Neural cell (in vitro differentiated cells): ENCODE results near the gene AKAP9.
A peak's percentile ranks its signal among the peaks of the same experiment; 100 is the strongest.

Source experiments
- TAF1 ChIP-seq: IDR thresholded peaks from 2 replicates; pipeline ENCODE4 v1.6.1; 2012; ENCODE audit warnings: low read depth
- TF ChIP-seq, protein P1 (sequence below): fragments of 450-650 bp; IDR thresholded peaks from 2 replicates; pipeline ENCODE4 v1.5.1; 2014; ENCODE audit warnings: antibody characterized with exemption, mild to moderate bottlenecking, moderate library complexity; ENCODE audit not compliant: poor library complexity, severe bottlenecking

DNA sequence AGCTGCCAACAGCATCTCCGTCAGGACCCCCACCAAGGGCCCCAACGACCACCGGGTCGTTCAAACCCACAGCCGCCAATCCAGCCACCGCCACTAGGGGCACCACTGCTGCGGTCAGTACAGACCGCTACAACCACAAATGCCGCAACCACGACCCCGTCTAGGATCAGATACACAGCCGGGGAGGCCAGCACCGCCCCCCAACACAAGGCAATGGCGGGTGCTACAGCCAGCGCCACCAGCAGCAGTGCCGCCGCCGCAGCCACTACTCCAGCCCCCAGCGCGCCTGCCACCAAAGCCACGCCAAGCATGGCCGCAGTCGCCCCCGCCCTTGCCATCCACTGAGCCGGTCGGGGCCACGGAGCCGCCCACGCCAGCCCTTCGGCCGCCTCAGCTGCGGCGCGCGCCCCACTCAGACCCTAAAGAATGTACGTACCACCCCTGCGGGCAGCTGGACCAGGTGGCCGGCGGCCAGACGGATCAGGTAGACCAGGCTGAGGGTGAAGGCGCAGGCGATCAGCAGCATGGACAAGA lies 193.1 kb downstream of the AKAP9 start:
- TF ChIP-seq, protein P1, sequence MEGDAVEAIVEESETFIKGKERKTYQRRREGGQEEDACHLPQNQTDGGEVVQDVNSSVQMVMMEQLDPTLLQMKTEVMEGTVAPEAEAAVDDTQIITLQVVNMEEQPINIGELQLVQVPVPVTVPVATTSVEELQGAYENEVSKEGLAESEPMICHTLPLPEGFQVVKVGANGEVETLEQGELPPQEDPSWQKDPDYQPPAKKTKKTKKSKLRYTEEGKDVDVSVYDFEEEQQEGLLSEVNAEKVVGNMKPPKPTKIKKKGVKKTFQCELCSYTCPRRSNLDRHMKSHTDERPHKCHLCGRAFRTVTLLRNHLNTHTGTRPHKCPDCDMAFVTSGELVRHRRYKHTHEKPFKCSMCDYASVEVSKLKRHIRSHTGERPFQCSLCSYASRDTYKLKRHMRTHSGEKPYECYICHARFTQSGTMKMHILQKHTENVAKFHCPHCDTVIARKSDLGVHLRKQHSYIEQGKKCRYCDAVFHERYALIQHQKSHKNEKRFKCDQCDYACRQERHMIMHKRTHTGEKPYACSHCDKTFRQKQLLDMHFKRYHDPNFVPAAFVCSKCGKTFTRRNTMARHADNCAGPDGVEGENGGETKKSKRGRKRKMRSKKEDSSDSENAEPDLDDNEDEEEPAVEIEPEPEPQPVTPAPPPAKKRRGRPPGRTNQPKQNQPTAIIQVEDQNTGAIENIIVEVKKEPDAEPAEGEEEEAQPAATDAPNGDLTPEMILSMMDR, result peak; percentile 95
- TF ChIP-seq TAF1, result no peak
